ELF-1 (cell line): ENCODE data around the gene POLD1.

Experiments
- DNase-seq: peaks from one replicate; pipeline ENCODE4 v3.0.0-alpha.2; 2016; ENCODE audit warnings: low read depth, low spot score

The POLD1 gene

GRCh38 chr19:50418176-50419021 is 34.3 kb downstream of the POLD1 start, which contains the start of gene SPIB:
Gene SPIB, plus strand, starts transcription at chr19:50418938. Its CDS starts 25 bp downstream, at chr19:50418963.
- DNase-seq, result peak; percentile 20

GRCh38 chr19:50419022-50419579 is 35.0 kb downstream of the POLD1 start:
- no peak for DNase-seq

- DNase-seq, result no peak
These were observed 35.5 kb downstream of the POLD1 start for GRCh38 chr19:50419580-50420035.

GRCh38 chr19:50420127-50420526 is 36.0 kb downstream of the POLD1 start:
- no peak for DNase-seq

- DNase-seq, result no peak
These were observed 36.7 kb downstream of the POLD1 start for GRCh38 chr19:50420808-50421207.

- no peak for DNase-seq
These were observed 38.5 kb downstream of the POLD1 start for GRCh38 chr19:50422397-50423278.

GRCh38 chr19:50423279-50424113 is 39.3 kb downstream of the POLD1 start:
- DNase-seq, result no peak

- DNase-seq, result no peak
These were observed 41.4 kb downstream of the POLD1 start for GRCh38 chr19:50425581-50425980.

GRCh38 chr19:50427318-50427925 is 43.3 kb downstream of the POLD1 start:
- no peak for DNase-seq

GRCh38 chr19:50427997-50428425 is 43.9 kb downstream of the POLD1 start:
- peak; percentile 62 for DNase-seq

- DNase-seq, result no peak
These were observed 44.8 kb downstream of the POLD1 start for GRCh38 chr19:50428772-50429463.

- DNase-seq, result no peak
These were observed 46.8 kb downstream of the POLD1 start for GRCh38 chr19:50430888-50431342.

- peak; percentile 96 for DNase-seq
These were observed 47.4 kb downstream of the POLD1 start for GRCh38 chr19:50431343-50432220.

GRCh38 chr19:50432221-50433028 is 48.3 kb downstream of the POLD1 start, which contains the start of gene MYBPC2:
Gene MYBPC2, plus strand, starts transcription at chr19:50432892. Its CDS starts 62 bp downstream, at chr19:50432954.
- peak; percentile 56 for DNase-seq

- DNase-seq, result no peak
These were observed 49.3 kb downstream of the POLD1 start for GRCh38 chr19:50433201-50434180.

- DNase-seq, result peak; percentile 45
These were observed 50.4 kb downstream of the POLD1 start for GRCh38 chr19:50434525-50434924.

- no peak for DNase-seq
These were observed 51.1 kb downstream of the POLD1 start for GRCh38 chr19:50435221-50435620.
